A673 (cell line): Measurements from ENCODE around the gene MGAT5.

Source experiments
- CTCF ChIP-seq: fragments of 300-800, 200-600 bp; sonication (generic); conservative IDR thresholded peaks from 2 replicates; pipeline ENCODE4 v1.5.1; 2017; ENCODE audit warnings: low read depth, mild to moderate bottlenecking, antibody characterized with exemption, low read length, moderate library complexity, mixed read lengths
- EZH2 ChIP-seq: fragments of 200-600 bp; sonication (generic); IDR thresholded peaks from 2 replicates; pipeline ENCODE4 v1.6.1; 2017; ENCODE audit warnings: borderline replicate concordance, low read depth, mild to moderate bottlenecking, mixed read lengths, antibody characterized with exemption, low read length; ENCODE audit not compliant: poor library complexity, severe bottlenecking

GRCh38 chr2:134458950-134459349 lies 205.1 kb downstream of the MGAT5 start:
- TF ChIP-seq CTCF (no peak), EZH2 (no peak)
